H1 (cell line): ENCODE results near the gene XPO6. TPM values are rescaled to one million over a fixed set of nuclear protein-coding genes. Genes with fewer than 3 reads are reported as not detected.

ENCODE experiments used
- CTCF ChIA-PET: fragments of 300-600 bp; sonication (Branson Sonifier 250); formaldehyde crosslinking; loops from one replicate; lab custom pipeline; 2021; ENCODE audit not compliant: partially characterized antibody; lab: Charles Lee
- POLR2A ChIA-PET: fragments of 300-600 bp; sonication (Branson Sonifier 250); formaldehyde crosslinking; loops from one replicate; lab custom pipeline; 2021; ENCODE audit warnings: inconsistent platforms; ENCODE audit not compliant: partially characterized antibody; lab: Charles Lee
- DNase-seq, 2 experiments: peaks; one replicate each; pipeline versions ENCODE4 v3.0.0 to v3.0.0-alpha.2; 2010 to 2022; ENCODE audit warnings: low spot score in 2 of 2, low read depth in 1 of 2, mixed read lengths in 1 of 2
- FAIRE-seq: peaks from 2 replicates; lab custom pipeline; 2011; peaks lifted over from hg19 to GRCh38; lab: Jason Lieb, UNC
- H2AFZ ChIP-seq: 2 replicates; pipeline ENCODE4 v1.8.1; 2012; ENCODE audit warnings: low read length, inconsistent platforms
- H2AK5ac ChIP-seq: 2 replicates; pipeline ENCODE4 v1.6.1; 2013; ENCODE audit warnings: low read depth, low read length
- H2BK120ac ChIP-seq: replicated peaks from 2 replicates; pipeline ENCODE3; 2013; ENCODE audit warnings: low read depth, low read length, inconsistent platforms
- H2BK12ac ChIP-seq: 2 replicates; pipeline ENCODE4 v1.6.1; 2013; ENCODE audit warnings: low read depth, low read length
- H2BK15ac ChIP-seq: 2 replicates; pipeline ENCODE4 v1.6.1; 2013; ENCODE audit warnings: low read length
- H2BK20ac ChIP-seq: 2 replicates; pipeline ENCODE4 v1.6.1; 2013; ENCODE audit warnings: low read length
- H2BK5ac ChIP-seq: 2 replicates; pipeline ENCODE4 v1.6.1; 2013; ENCODE audit warnings: low read depth, low read length
- H3K14ac ChIP-seq: 2 replicates; pipeline ENCODE4 v1.6.1; 2013; ENCODE audit warnings: inconsistent platforms; ENCODE audit not compliant: insufficient read length
- H3K18ac ChIP-seq: 2 replicates; pipeline ENCODE4 v1.6.1; 2013; ENCODE audit warnings: low read length; ENCODE audit errors: extremely low read depth
- H3K23ac ChIP-seq: 2 replicates; pipeline ENCODE4 v1.6.1; 2013; ENCODE audit warnings: inconsistent platforms; ENCODE audit not compliant: insufficient read length
- H3K23me2 ChIP-seq: 2 replicates; pipeline ENCODE4 v1.6.1; 2013; ENCODE audit warnings: low read depth, low read length
- H3K27ac ChIP-seq: 2 replicates; pipeline ENCODE4 v1.6.1; 2011; ENCODE audit warnings: low read depth, low read length, inconsistent platforms
- H3K27me3 ChIP-seq, 4 experiments: replicated peaks in 1 of 4; 1 replicate in 1 of 4; 2 replicates in 3 of 4; pipeline versions ENCODE4 v1.6.1 to v1.8.1; 2011 to 2013; ENCODE audit warnings: low read length in 3 of 4, mild to moderate bottlenecking in 3 of 4, inconsistent platforms in 2 of 4, mixed read lengths in 2 of 4, moderate library complexity in 1 of 4; ENCODE audit not compliant: control insufficient read depth in 3 of 4, insufficient read depth in 3 of 4; ENCODE audit errors: extremely low read depth in 1 of 4
- H3K36me3 ChIP-seq, 4 experiments: 2 replicates each; pipeline versions ENCODE4 v1.6.1 to v1.8.1; 2011 to 2013; ENCODE audit warnings: mild to moderate bottlenecking in 4 of 4, low read length in 3 of 4, moderate library complexity in 2 of 4, control low read depth in 1 of 4, inconsistent platforms in 1 of 4; ENCODE audit not compliant: insufficient read depth in 4 of 4, control insufficient read depth in 2 of 4
- H3K4ac ChIP-seq: replicated peaks from 2 replicates; pipeline ENCODE3; 2013; ENCODE audit warnings: low read length, low read depth, mixed read lengths, inconsistent platforms; ENCODE audit not compliant: insufficient read length
- H3K4me1 ChIP-seq, 4 experiments: replicated peaks in 1 of 4; 1 replicate in 1 of 4; 2 replicates in 3 of 4; pipeline versions ENCODE4 v1.6.1 to v1.8.1; 2011 to 2013; ENCODE audit warnings: low read length in 3 of 4, inconsistent platforms in 2 of 4, mixed read lengths in 1 of 4; ENCODE audit not compliant: insufficient read depth in 4 of 4, control insufficient read depth in 3 of 4
- H3K4me2 ChIP-seq, 2 experiments: 2 replicates each; pipeline versions ENCODE4 v1.6.1 to v1.8.1; 2011 to 2013; ENCODE audit warnings: low read depth in 2 of 2, low read length in 2 of 2, control low read depth in 1 of 2, inconsistent platforms in 1 of 2, mild to moderate bottlenecking in 1 of 2; ENCODE audit not compliant: insufficient read depth in 1 of 2
- H3K4me3 ChIP-seq, 4 experiments: fragments of 200-600, 300-600 bp in 1 of 4; sonication (generic), shearing (Covaris generic), sonication (Bioruptor Twin) in 1 of 4; 2 replicates each; pipeline versions ENCODE4 v1.5.1 to v1.8.1; 2011 to 2016; ENCODE audit warnings: low read length in 4 of 4, low read depth in 3 of 4, control low read depth in 2 of 4, inconsistent platforms in 2 of 4, mild to moderate bottlenecking in 2 of 4, mixed read lengths in 1 of 4, moderate library complexity in 1 of 4; ENCODE audit not compliant: insufficient read depth in 2 of 4; ENCODE audit errors: extremely low read depth in 1 of 4
- H3K56ac ChIP-seq: replicated peaks from 2 replicates; pipeline ENCODE3; 2013; ENCODE audit warnings: low read depth, mild to moderate bottlenecking, mixed read lengths, low read length, inconsistent platforms; ENCODE audit not compliant: insufficient read length
- H3K79me1 ChIP-seq: 2 replicates; pipeline ENCODE4 v1.6.1; 2013; ENCODE audit warnings: low read depth, low read length, control low read depth
- H3K79me2 ChIP-seq, 2 experiments: 2 replicates each; pipeline versions ENCODE4 v1.6.1 to v1.8.1; 2012 to 2013; ENCODE audit warnings: low read length in 2 of 2, mild to moderate bottlenecking in 2 of 2, inconsistent platforms in 1 of 2; ENCODE audit not compliant: insufficient read depth in 2 of 2, control insufficient read depth in 1 of 2
- H3K9ac ChIP-seq, 4 experiments: replicated peaks in 1 of 4; 1 replicate in 1 of 4; 2 replicates in 3 of 4; pipeline versions ENCODE4 v1.6.1 to v1.8.1; 2011 to 2013; ENCODE audit warnings: low read depth in 3 of 4, low read length in 3 of 4, control low read depth in 2 of 4, mild to moderate bottlenecking in 2 of 4, moderate library complexity in 2 of 4, inconsistent platforms in 1 of 4; ENCODE audit errors: extremely low read depth in 1 of 4
- H3K9me3 ChIP-seq, 2 experiments: 2 replicates each; pipeline versions ENCODE4 v1.6.1 to v1.8.1; 2012 to 2013; ENCODE audit warnings: mild to moderate bottlenecking in 2 of 2, moderate library complexity in 2 of 2, control low read depth in 1 of 2, inconsistent platforms in 1 of 2, low read depth in 1 of 2, low read length in 1 of 2, mixed read lengths in 1 of 2; ENCODE audit not compliant: insufficient read depth in 2 of 2
- H4K20me1 ChIP-seq, 2 experiments: replicated peaks in 1 of 2; 2 replicates each; pipeline versions ENCODE3 to v1.8.1; 2011 to 2013; ENCODE audit warnings: inconsistent platforms in 2 of 2, low read length in 2 of 2, mild to moderate bottlenecking in 1 of 2; ENCODE audit not compliant: insufficient read depth in 2 of 2, control insufficient read depth in 1 of 2
- H4K5ac ChIP-seq: 2 replicates; pipeline ENCODE4 v1.6.1; 2013; ENCODE audit warnings: low read length, low read depth, mixed read lengths, inconsistent platforms; ENCODE audit not compliant: insufficient read length
- H4K8ac ChIP-seq: 2 replicates; pipeline ENCODE4 v1.8.0; 2013; ENCODE audit warnings: mild to moderate bottlenecking, moderate library complexity, low read length, inconsistent platforms; ENCODE audit not compliant: insufficient read depth; ENCODE audit errors: extremely low read depth
- H4K91ac ChIP-seq: replicated peaks from 2 replicates; pipeline ENCODE3; 2013; ENCODE audit warnings: low read length, mixed read lengths, inconsistent platforms; ENCODE audit not compliant: insufficient read length
- CEBPB ChIP-seq: IDR thresholded peaks from 2 replicates; pipeline ENCODE4 v1.6.1; 2012; ENCODE audit warnings: low read depth, low read length
- CHD1 ChIP-seq: IDR thresholded peaks from 2 replicates; pipeline ENCODE4 v1.6.1; 2012; ENCODE audit warnings: low read depth, low read length, improper control_type of control experiment
- FOSL1 ChIP-seq: IDR thresholded peaks from 2 replicates; pipeline ENCODE4 v1.6.1; 2011; ENCODE audit warnings: mild to moderate bottlenecking, low read depth, low read length, moderate library complexity; ENCODE audit not compliant: insufficient read depth
- GTF2F1 ChIP-seq: IDR thresholded peaks from 2 replicates; pipeline ENCODE4 v1.6.1; 2012; ENCODE audit warnings: low read depth, low read length, improper control_type of control experiment, borderline replicate concordance
- JUND ChIP-seq: IDR thresholded peaks from 2 replicates; pipeline ENCODE4 v1.6.1; 2011; ENCODE audit warnings: mild to moderate bottlenecking, improper control_type of control experiment, low read length
- RBBP5 ChIP-seq: IDR thresholded peaks from 2 replicates; pipeline ENCODE4 v1.7.1; 2012; ENCODE audit warnings: low read depth, mild to moderate bottlenecking, inconsistent platforms, low read length, moderate library complexity, borderline replicate concordance
- SIN3A ChIP-seq, 2 experiments: IDR thresholded peaks in 1 of 2; conservative IDR thresholded peaks in 1 of 2; 2 replicates each; pipeline ENCODE4 v1.6.1; 2011 to 2012; ENCODE audit warnings: low read length in 2 of 2, improper control_type of control experiment in 1 of 2, low read depth in 1 of 2, mild to moderate bottlenecking in 1 of 2
- SP2 ChIP-seq: IDR thresholded peaks from 2 replicates; pipeline ENCODE4 v1.6.1; 2012; ENCODE audit warnings: mild to moderate bottlenecking, low read length, inconsistent platforms
- TAF1 ChIP-seq: IDR thresholded peaks from 2 replicates; pipeline ENCODE4 v1.6.1; 2011; ENCODE audit warnings: mild to moderate bottlenecking, low read depth, low read length
- TEAD4 ChIP-seq: IDR thresholded peaks from 2 replicates; pipeline ENCODE4 v1.6.1; 2012; ENCODE audit warnings: low read depth, low read length, inconsistent platforms, mixed read lengths
- ZNF274 ChIP-seq: IDR thresholded peaks from 2 replicates; pipeline ENCODE4 v1.7.0; 2012; ENCODE audit warnings: low read length, borderline replicate concordance; ENCODE audit errors: extremely low read depth
- WGBS, 2 experiments: shearing (Covaris generic) in 1 of 2; methylation state at CpG; one replicate each; pipeline versions ENCODE4 v1.1.6 to v1.1.7; 2013 to 2015; ENCODE audit warnings: low lambda C conversion rate in 2 of 2, mixed read lengths in 2 of 2, inconsistent platforms in 1 of 2, low coverage in 1 of 2, missing lambda C conversion rate in 1 of 2; ENCODE audit not compliant: insufficient replicate concordance in 2 of 2, insufficient coverage in 1 of 2, insufficient read length in 1 of 2; ENCODE audit errors: extremely low coverage in 1 of 2, missing lambda C conversion rate in 1 of 2; 5-methylcytosine and 5-hydroxymethylcytosine counted together
- polyA plus RNA-seq, 7 experiments: library from polyadenylated mRNA; depleted of rRNA in 3 of 7; stranded (reverse) in 5 of 7; unstranded in 2 of 7; fragments of >200 nt in 5 of 7; fragments of 200-250 nt in 2 of 7; gene quantifications; 1 replicate in 5 of 7; 2 replicates in 1 of 7; 4 replicates in 1 of 7; pipeline versions ENCODE4 v1.2.1 to v1.2.3, GENCODE V29; 2011 to 2013; ENCODE audit warnings: missing spikeins in 2 of 7, mixed read lengths in 2 of 7
- total RNA-seq: library from RNA; stranded (reverse); fragmentation: NEBNext Ultra II Directional; extraction: Animal tissue kit (Norgen Biotek cat#: 25700); gene quantifications from 2 replicates; pipeline ENCODE4 v1.2.1, GENCODE V29; 2021
- TF ChIP-seq, protein P1 (sequence below), 3 experiments: IDR thresholded peaks; 1 replicate in 2 of 3; 2 replicates in 1 of 3; pipeline versions ENCODE4 v1.5.1 to v1.6.1; 2011; ENCODE audit warnings: low read length in 3 of 3, mild to moderate bottlenecking in 3 of 3, inconsistent platforms in 2 of 3, low read depth in 1 of 3, moderate library complexity in 1 of 3; ENCODE audit not compliant: insufficient read depth in 1 of 3; ENCODE audit errors: control extremely low read depth in 1 of 3

Gene XPO6
- total and polyA plus RNA-seq, 2 of the 8 experiments (the other 6 are each of a cell fraction or from before 2014, with no cell fraction given) = 152 to 254 TPM

DNA sequence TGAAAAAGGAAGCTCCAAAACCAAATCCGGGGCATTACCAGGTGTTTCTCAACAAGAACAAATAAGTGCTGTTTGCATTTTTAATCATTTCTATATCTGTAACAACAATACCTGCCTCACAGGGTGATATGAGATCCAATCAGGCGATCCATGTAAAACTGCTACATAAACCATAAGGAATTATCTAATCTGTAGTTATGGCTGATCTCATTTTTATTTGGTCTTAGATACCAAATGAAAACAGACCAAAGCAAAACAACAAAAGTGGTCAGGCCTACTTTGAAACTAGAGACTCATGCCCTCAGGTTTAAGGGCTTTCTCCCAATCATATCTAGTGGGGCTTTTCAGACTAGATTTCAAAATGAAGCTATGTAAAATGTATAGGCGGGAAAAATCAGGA lies 28.3 kb downstream of the XPO6 start:
- peaks cover 2% of the 10 kb centered on the region; the same call in 1 of the 2 replicates for H3K79me1 ChIP-seq
- H3K9ac ChIP-seq = no peak overlapping the region
- no peaks in the 10 kb centered on the region for H3K27me3 ChIP-seq
- peaks cover 0 to 9% (median 4%) of the 10 kb centered on the region in 4 experiments; a peak in 4 of 8 replicates for H3K36me3 ChIP-seq
- no peak overlapping the region for H2BK20ac ChIP-seq
- H3K4me1 ChIP-seq = peaks cover 0 to 9% (median 2%) of the 10 kb centered on the region in 4 experiments; a peak in 2 of 7 replicates
- no peak overlapping the region for H4K8ac ChIP-seq
- 87% methylated on average over 3 of the region's 3 CpGs; no CpG with 5 or more reads in 1 of the 2 experiments for WGBS, 2 experiments
- peaks cover 0 to 7% of the 10 kb centered on the region in 2 experiments for H4K20me1 ChIP-seq
- ChIA-PET POLR2A (interaction anchor here (0.6 kb wide), 1 partner anchor 14 kb away, joined by 3 read pairs; no protein-coding TSS in a partner anchor), CTCF (no interaction called here)
- no peak overlapping the region for H3K18ac ChIP-seq
- H3K9me3 ChIP-seq = no peaks in the 10 kb centered on the region
- no peak overlapping the region for H4K5ac ChIP-seq
- no peak overlapping the region for H2AFZ ChIP-seq
- FAIRE-seq = no peak
- no peaks in the 10 kb centered on the region for H3K23me2 ChIP-seq
- H3K4me2 ChIP-seq = no peak overlapping the region
- H2AK5ac ChIP-seq = no peak overlapping the region
- H2BK12ac ChIP-seq = no peak overlapping the region
- no peak overlapping the region for H3K27ac ChIP-seq
- no peak overlapping the region for H2BK120ac ChIP-seq
- peaks cover 9 to 95% of the 10 kb centered on the region in 2 experiments for H3K79me2 ChIP-seq
- no peak overlapping the region for H2BK5ac ChIP-seq
- no peak overlapping the region for H4K91ac ChIP-seq
- H3K56ac ChIP-seq = no peak overlapping the region
- no peak overlapping the region for H2BK15ac ChIP-seq
- no peak overlapping the region for H3K14ac ChIP-seq
- TF ChIP-seq JUND = no peak
- TF ChIP-seq RBBP5 = no peak
- TF ChIP-seq FOSL1 = no peak
- no peak for TF ChIP-seq TAF1
- no peak for TF ChIP-seq GTF2F1
- TF ChIP-seq SP2 = no peak
- TF ChIP-seq CEBPB = no peak
- no peak for TF ChIP-seq TEAD4
- TF ChIP-seq ZNF274 = no peak
- no peak for TF ChIP-seq SIN3A (conservative IDR thresholded peaks at IDR 0.05 in 1 of 2, IDR thresholded peaks at IDR 0.05 in 1 of 2; ENCODE audit: low read depth in 1 of 2, low read length in 2 of 2)
- TF ChIP-seq, protein P1, sequence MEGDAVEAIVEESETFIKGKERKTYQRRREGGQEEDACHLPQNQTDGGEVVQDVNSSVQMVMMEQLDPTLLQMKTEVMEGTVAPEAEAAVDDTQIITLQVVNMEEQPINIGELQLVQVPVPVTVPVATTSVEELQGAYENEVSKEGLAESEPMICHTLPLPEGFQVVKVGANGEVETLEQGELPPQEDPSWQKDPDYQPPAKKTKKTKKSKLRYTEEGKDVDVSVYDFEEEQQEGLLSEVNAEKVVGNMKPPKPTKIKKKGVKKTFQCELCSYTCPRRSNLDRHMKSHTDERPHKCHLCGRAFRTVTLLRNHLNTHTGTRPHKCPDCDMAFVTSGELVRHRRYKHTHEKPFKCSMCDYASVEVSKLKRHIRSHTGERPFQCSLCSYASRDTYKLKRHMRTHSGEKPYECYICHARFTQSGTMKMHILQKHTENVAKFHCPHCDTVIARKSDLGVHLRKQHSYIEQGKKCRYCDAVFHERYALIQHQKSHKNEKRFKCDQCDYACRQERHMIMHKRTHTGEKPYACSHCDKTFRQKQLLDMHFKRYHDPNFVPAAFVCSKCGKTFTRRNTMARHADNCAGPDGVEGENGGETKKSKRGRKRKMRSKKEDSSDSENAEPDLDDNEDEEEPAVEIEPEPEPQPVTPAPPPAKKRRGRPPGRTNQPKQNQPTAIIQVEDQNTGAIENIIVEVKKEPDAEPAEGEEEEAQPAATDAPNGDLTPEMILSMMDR (IDR thresholded peaks at IDR 0.05; ENCODE audit: control extremely low read depth in 1 of 3, insufficient read depth in 1 of 3, low read depth in 1 of 3, low read length in 3 of 3) = no peak
- TF ChIP-seq CHD1 = no peak
- TF ChIP-seq, all 59 proteins: peak for 0
- DNase-seq = no peak
- Histone ChIP-seq H3K4me3 (no peak overlapping the region), H3K23ac (no peak overlapping the region), H3K4ac (no peak overlapping the region)
